Esophagus muscularis mucosa (tissue), 4 donors: ENCODE data around the gene SLC6A11. TPM values are rescaled to one million over a fixed set of nuclear protein-coding genes. Genes with fewer than 3 reads are reported as not detected.

Experiments
- DNase-seq: peaks from one replicate; pipeline ENCODE4 v3.0.0-alpha.2; 2017; ENCODE audit errors: extremely low spot score
- H3K27ac ChIP-seq, 4 donors: fragments of 200-600 bp; sonication (generic); replicated peaks in 1 of 4; 1 replicate in 3 of 4; 2 replicates in 1 of 4; pipeline ENCODE4 v1.5.1; 2016 to 2019; ENCODE audit warnings: mild to moderate bottlenecking in 1 of 4
- H3K27me3 ChIP-seq, 4 donors: fragments of 200-600 bp; sonication (generic); one replicate each; pipeline versions ENCODE4 v1.5.1 to v1.6.0; 2016 to 2019
- H3K36me3 ChIP-seq, 4 donors: fragments of 200-600 bp; sonication (generic); one replicate each; pipeline ENCODE4 v1.5.1; 2016 to 2019
- H3K4me1 ChIP-seq, 4 donors: fragments of 200-600 bp; sonication (generic); one replicate each; pipeline ENCODE4 v1.5.1; 2016 to 2019
- H3K4me3 ChIP-seq, 4 donors: fragments of 200-600 bp; sonication (generic); 1 replicate in 2 of 4; 2 replicates in 2 of 4; pipeline ENCODE4 v1.5.1; 2016 to 2019; ENCODE audit warnings: mild to moderate bottlenecking in 4 of 4, moderate library complexity in 1 of 4
- H3K9me3 ChIP-seq, 4 donors: fragments of 200-600 bp; sonication (generic); 1 replicate in 3 of 4; 2 replicates in 1 of 4; pipeline ENCODE4 v1.5.1; 2016 to 2019
- CTCF ChIP-seq, 3 experiments: fragments of 200-600 bp in 2 of 3; fragments of 450-650 bp in 1 of 3; sonication (generic) in 2 of 3; IDR thresholded peaks; one replicate each; pipeline ENCODE4 v1.5.1; 2017 to 2019; ENCODE audit warnings: antibody characterized with exemption in 3 of 3, mild to moderate bottlenecking in 2 of 3, moderate library complexity in 1 of 3
- EP300 ChIP-seq: sonication (generic); formaldehyde crosslinking; IDR thresholded peaks from one replicate; pipeline ENCODE4 v1.6.1; 2017; ENCODE audit warnings: antibody characterized with exemption
- POLR2A ChIP-seq: fragments of 450-650 bp; IDR thresholded peaks from one replicate; pipeline ENCODE4 v1.6.1; 2017; ENCODE audit warnings: antibody characterized with exemption, moderate library complexity, mild to moderate bottlenecking, low read depth
- POLR2AphosphoS5 ChIP-seq, 2 donors: sonication (generic); formaldehyde crosslinking; IDR thresholded peaks; one replicate each; pipeline ENCODE4 v1.6.1; 2017; ENCODE audit warnings: antibody characterized with exemption in 2 of 2
- WGBS: methylation state at CpG from one replicate; pipeline ENCODE4 v1.1.5; 2018; 5-methylcytosine and 5-hydroxymethylcytosine counted together
- intact Hi-C: fragments of 100-400 bp; cut with DNase I; formaldehyde crosslinking; loops from one replicate; pipeline ENCODE4 v1.15.1; 2023
- total RNA-seq, 4 donors: library from RNA; depleted of rRNA; stranded (reverse); fragments of >200 nt; gene quantifications; one replicate each; pipeline versions ENCODE4 v1.1.0 to v1.2.1, GENCODE V29; 2016

The SLC6A11 gene
- total RNA-seq, 4 donors from 2014 or later = not detected

GRCh38 chr3:10779293-10779805 lies 36.7 kb upstream of the SLC6A11 start:
- Histone ChIP-seq H3K27me3 (peaks cover 0 to 34% (median 0%) of the 10 kb centered on the region in 4 donors), H3K36me3 (no peaks in the 10 kb centered on the region), H3K4me1 (no peaks in the 10 kb centered on the region), H3K4me3 (no peak overlapping the region), H3K27ac (no peak overlapping the region), H3K9me3 (no peaks in the 10 kb centered on the region)
- WGBS = 58% methylated on average over 7 of the region's 8 CpGs
- no peak for TF ChIP-seq EP300
- no peak for TF ChIP-seq POLR2AphosphoS5 (IDR thresholded peaks at IDR 0.05)
- TF ChIP-seq CTCF (IDR thresholded peaks at IDR 0.05) = no peak
- TF ChIP-seq POLR2A = no peak
- intact Hi-C loops = no loop called here
- DNase-seq = peak; percentile 84

- peaks cover 0 to 35% (median 0%) of the 10 kb centered on the region in 4 donors for H3K27me3 ChIP-seq
- WGBS = 80% methylated on average over 5 of the region's 5 CpGs
- intact Hi-C loops = no loop called here
These were observed 35.8 kb upstream of the SLC6A11 start for GRCh38 chr3:10780243-10780642.

GRCh38 chr3:10780922-10781321 lies 35.1 kb upstream of the SLC6A11 start:
- Histone ChIP-seq H3K4me1 (no peaks in the 10 kb centered on the region), H3K36me3 (no peaks in the 10 kb centered on the region), H3K9me3 (no peaks in the 10 kb centered on the region), H3K4me3 (no peak overlapping the region), H3K27ac (no peak overlapping the region), H3K27me3 (peaks cover 0 to 37% (median 0%) of the 10 kb centered on the region in 4 donors)
- DNase-seq = peak; percentile 82
- intact Hi-C loops = no loop called here
- TF ChIP-seq EP300 = no peak
- TF ChIP-seq POLR2A = no peak
- no peak for TF ChIP-seq POLR2AphosphoS5 (IDR thresholded peaks at IDR 0.05)
- no peak for TF ChIP-seq CTCF (IDR thresholded peaks at IDR 0.05)
- 75% methylated on average over 5 of the region's 7 CpGs for WGBS

More at GRCh38 chr3:10780243-10780642, 35.8 kb upstream of the SLC6A11 start:
- no peaks in the 10 kb centered on the region for H3K36me3 ChIP-seq
- TF ChIP-seq CTCF (IDR thresholded peaks at IDR 0.05) (no peak), POLR2AphosphoS5 (IDR thresholded peaks at IDR 0.05) (no peak), POLR2A (no peak), EP300 (no peak)
- H3K4me3 ChIP-seq = no peak overlapping the region
- DNase-seq = peak; percentile 74
- H3K4me1 ChIP-seq = no peaks in the 10 kb centered on the region
- no peak overlapping the region for H3K27ac ChIP-seq
- H3K9me3 ChIP-seq = no peaks in the 10 kb centered on the region

- H3K27ac ChIP-seq = no peak overlapping the region
- no peak for TF ChIP-seq POLR2A
- no peak for TF ChIP-seq POLR2AphosphoS5 (IDR thresholded peaks at IDR 0.05)
- no peak for TF ChIP-seq CTCF (IDR thresholded peaks at IDR 0.05)
- no peak for TF ChIP-seq EP300
- intact Hi-C loops = no loop called here
- H3K9me3 ChIP-seq = no peaks in the 10 kb centered on the region
- peaks cover 0 to 32% (median 0%) of the 10 kb centered on the region in 4 donors for H3K27me3 ChIP-seq
- 55% methylated on average over 2 of the region's 2 CpGs for WGBS
- no peak for DNase-seq
- H3K4me3 ChIP-seq = no peak overlapping the region
- no peaks in the 10 kb centered on the region for H3K36me3 ChIP-seq
- H3K4me1 ChIP-seq = no peaks in the 10 kb centered on the region
These were observed 34.0 kb upstream of the SLC6A11 start for GRCh38 chr3:10781981-10782380.
